C4-2B (cell line): Measurements from ENCODE around the gene FHIT.

ENCODE experiments used
- ZFX ChIP-seq: fragments of 450-650 bp; IDR thresholded peaks from 2 replicates; pipeline ENCODE4 v1.6.1; 2017
- TF ChIP-seq, protein P1 (sequence below): fragments of 450-650 bp; conservative IDR thresholded peaks from 2 replicates; pipeline ENCODE4 v1.5.1; 2017; ENCODE audit warnings: mild to moderate bottlenecking

DNA sequence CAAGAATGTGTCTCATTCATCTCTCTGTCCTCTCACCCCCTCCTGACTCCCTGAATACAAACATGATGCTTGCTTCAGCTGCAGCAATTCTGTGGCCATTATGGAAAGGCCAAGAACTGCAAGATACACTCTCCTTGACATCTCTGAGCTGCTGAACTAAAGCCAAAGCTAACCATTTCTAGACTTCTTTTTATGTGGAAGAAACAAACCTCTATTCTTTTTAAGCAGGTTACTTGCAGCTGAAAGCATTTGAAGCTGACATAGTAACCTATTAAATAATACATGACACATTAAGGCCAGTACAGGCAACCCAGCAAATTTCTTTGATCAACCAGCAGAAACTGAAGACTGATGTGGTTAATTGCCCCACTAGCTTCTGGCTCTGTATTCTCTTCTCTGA is 17.5 kb downstream of the FHIT start:
- TF ChIP-seq, protein P1, sequence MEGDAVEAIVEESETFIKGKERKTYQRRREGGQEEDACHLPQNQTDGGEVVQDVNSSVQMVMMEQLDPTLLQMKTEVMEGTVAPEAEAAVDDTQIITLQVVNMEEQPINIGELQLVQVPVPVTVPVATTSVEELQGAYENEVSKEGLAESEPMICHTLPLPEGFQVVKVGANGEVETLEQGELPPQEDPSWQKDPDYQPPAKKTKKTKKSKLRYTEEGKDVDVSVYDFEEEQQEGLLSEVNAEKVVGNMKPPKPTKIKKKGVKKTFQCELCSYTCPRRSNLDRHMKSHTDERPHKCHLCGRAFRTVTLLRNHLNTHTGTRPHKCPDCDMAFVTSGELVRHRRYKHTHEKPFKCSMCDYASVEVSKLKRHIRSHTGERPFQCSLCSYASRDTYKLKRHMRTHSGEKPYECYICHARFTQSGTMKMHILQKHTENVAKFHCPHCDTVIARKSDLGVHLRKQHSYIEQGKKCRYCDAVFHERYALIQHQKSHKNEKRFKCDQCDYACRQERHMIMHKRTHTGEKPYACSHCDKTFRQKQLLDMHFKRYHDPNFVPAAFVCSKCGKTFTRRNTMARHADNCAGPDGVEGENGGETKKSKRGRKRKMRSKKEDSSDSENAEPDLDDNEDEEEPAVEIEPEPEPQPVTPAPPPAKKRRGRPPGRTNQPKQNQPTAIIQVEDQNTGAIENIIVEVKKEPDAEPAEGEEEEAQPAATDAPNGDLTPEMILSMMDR, result no peak
- TF ChIP-seq ZFX, result no peak
